ENCODE results near the gene CPXM1. TPM values are rescaled to one million over a fixed set of nuclear protein-coding genes. Genes with fewer than 3 reads are reported as not detected.
A peak's percentile ranks its signal among the peaks of the same experiment; 100 is the strongest.

Gene CPXM1
- total and polyA plus RNA-seq, 9 of the 15 experiments (the other 6 are each of a cell fraction or from before 2014, with no cell fraction given): 0.04 to 1.1 (median 0.37) TPM; not detected in 2

GRCh38 chr20:2800521-2801285 lies at the start of gene CPXM1 (continued):
- TF ChIP-seq HDAC1 (IDR thresholded peaks at IDR 0.05) (no peak), E2F6 (IDR thresholded peaks at IDR 0.05; ENCODE audit: borderline replicate concordance in 1 of 2, extremely low read depth in 1 of 2, insufficient read depth in 1 of 2, insufficient read length in 1 of 2, low read depth in 1 of 2, low read length in 1 of 2, poor library complexity in 1 of 2, severe bottlenecking in 1 of 2) (peak in 1 of 2 experiments; percentile 21), SMARCE1 (IDR thresholded peaks at IDR 0.05) (0 out of 2 replicates have a peak, but pooled peaks have one; percentile 50), POU5F1 (IDR thresholded peaks at IDR 0.05; ENCODE audit: borderline replicate concordance, low read depth, low read length, partially characterized antibody) (no peak), TBP (optimal IDR thresholded peaks at IDR 0.05; ENCODE audit: low read depth, low read length) (no peak), ZFP1 (CRISPR knock-in tag; IDR thresholded peaks at IDR 0.05) (no peak), SMAD2 (IDR thresholded peaks at IDR 0.05; ENCODE audit: low read depth, low read length) (no peak), TCF3 (CRISPR knock-in tag; IDR thresholded peaks at IDR 0.05) (peak; percentile 94), ZNF282 (CRISPR knock-in tag; IDR thresholded peaks at IDR 0.05) (no peak), CBX3 (IDR thresholded peaks at IDR 0.05; ENCODE audit: borderline replicate concordance in 1 of 2, low read length in 2 of 2) (0 out of 3 replicates have a peak, but pooled peaks of 1 of the 2 experiments have one; percentile 14), GABPB1 (CRISPR knock-in tag; IDR thresholded peaks at IDR 0.05) (peak; percentile 65), NFE2 (IDR thresholded peaks at IDR 0.05; ENCODE audit: low read depth) (0 out of 2 replicates have a peak, but pooled peaks have one; percentile 2), HEY1 (CRISPR knock-in tag; IDR thresholded peaks at IDR 0.05; ENCODE audit: borderline replicate concordance) (no peak), STAG1 (CRISPR knock-in tag; IDR thresholded peaks at IDR 0.05; ENCODE audit: borderline replicate concordance) (no peak), NCOA1 (IDR thresholded peaks at IDR 0.05; ENCODE audit: low read depth) (peak; percentile 22; the same call in 1 of the 2 replicates), PYGO2 (tag; IDR thresholded peaks at IDR 0.05) (no peak), TBL1XR1 (IDR thresholded peaks at IDR 0.05; ENCODE audit: low read length in 2 of 2) (0 out of 4 replicates have a peak, but pooled peaks of 1 of the 2 experiments have one; percentile 15), ZNF124 (CRISPR knock-in tag; IDR thresholded peaks at IDR 0.05) (no peak), NCOA6 (IDR thresholded peaks at IDR 0.05) (no peak), TEAD4 (IDR thresholded peaks at IDR 0.05; ENCODE audit: low read length) (peak; percentile 94), TEAD4 (CRISPR knock-in tag; IDR thresholded peaks at IDR 0.05; ENCODE audit: borderline replicate concordance) (no peak), SOX6 (IDR thresholded peaks at IDR 0.05) (peak; percentile 89), JUNB (CRISPR knock-in tag; conservative IDR thresholded peaks at IDR 0.05) (no peak), ETV5 (CRISPR knock-in tag; IDR thresholded peaks at IDR 0.05; ENCODE audit: low read depth) (peak; percentile 93), TRIM24 (IDR thresholded peaks at IDR 0.05) (peak; percentile 78 to 82), GTF2E2 (tag; IDR thresholded peaks at IDR 0.05) (no peak), ZNF717 (CRISPR knock-in tag; IDR thresholded peaks at IDR 0.05) (no peak), NFIC (IDR thresholded peaks at IDR 0.05) (peak; percentile 68), EWSR1 (IDR thresholded peaks at IDR 0.05; ENCODE audit: borderline replicate concordance, low read depth, partially characterized antibody) (no peak), CXXC5 (CRISPR knock-in tag; IDR thresholded peaks at IDR 0.05) (peak; percentile 43; the same call in 1 of the 2 replicates)

Measured in K562 (cell line).